Measurements from ENCODE around the gene IL4I1.

Gene IL4I1

GRCh38 chr19:49924004-49924880, 27.6 kb upstream of the IL4I1 start:
- no peak for DNase-seq (ENCODE audit: low read depth)

GRCh38 chr19:49923055-49924003, 26.6 kb upstream of the IL4I1 start:
- DNase-seq (ENCODE audit: low read depth): no peak

GRCh38 chr19:49921871-49922795, 25.4 kb upstream of the IL4I1 start:
- peak; percentile 69 for DNase-seq (ENCODE audit: low read depth)

GRCh38 chr19:49920624-49921363, 24.1 kb upstream of the IL4I1 start:
- DNase-seq (ENCODE audit: low read depth): no peak

GRCh38 chr19:49918089-49918488, 21.4 kb upstream of the IL4I1 start:
- no peak for DNase-seq (ENCODE audit: low read depth)

- no peak for DNase-seq (ENCODE audit: low read depth)
These were observed 20.4 kb upstream of the IL4I1 start for GRCh38 chr19:49916839-49917733.

- DNase-seq (ENCODE audit: low read depth): no peak
These were observed 18.6 kb upstream of the IL4I1 start for GRCh38 chr19:49915271-49915670.

- no peak for DNase-seq (ENCODE audit: low read depth)
These were observed 17.0 kb upstream of the IL4I1 start for GRCh38 chr19:49913720-49914119.

GRCh38 chr19:49912965-49913685, 16.4 kb upstream of the IL4I1 start:
- DNase-seq (ENCODE audit: low read depth): no peak

- DNase-seq (ENCODE audit: low read depth): no peak
These were observed 14.9 kb upstream of the IL4I1 start for GRCh38 chr19:49911381-49912145.

- no peak for DNase-seq (ENCODE audit: low read depth)
These were observed 13.5 kb upstream of the IL4I1 start for GRCh38 chr19:49910179-49910578.

GRCh38 chr19:49908480-49909420, 12.1 kb upstream of the IL4I1 start:
- DNase-seq (ENCODE audit: low read depth): no peak

- no peak for DNase-seq (ENCODE audit: low read depth)
These were observed 11.2 kb upstream of the IL4I1 start for GRCh38 chr19:49907745-49908446.

- DNase-seq (ENCODE audit: low read depth): no peak
These were observed 10.3 kb upstream of the IL4I1 start for GRCh38 chr19:49906879-49907564.

GRCh38 chr19:49904136-49904535, 7.4 kb upstream of the IL4I1 start:
- DNase-seq (ENCODE audit: low read depth): no peak

Measured in EH (cell line).